HFFc6 (cell line): ENCODE data around the gene ADRA2A. TPM values are rescaled to one million over a fixed set of nuclear protein-coding genes. Genes with fewer than 3 reads are reported as not detected.

ENCODE experiments used
- DNase-seq: peaks from one replicate; pipeline ENCODE4 v3.0.0-alpha.2; 2018
- H3K27ac Mint-ChIP-seq: 2 replicates; pipeline ENCODE4 v1.8.0; 2020; ENCODE audit warnings: mild to moderate bottlenecking, mixed read lengths
- H3K27me3 Mint-ChIP-seq: 2 replicates; pipeline ENCODE4 v1.8.0; 2021; ENCODE audit warnings: mild to moderate bottlenecking, moderate library complexity, mixed read lengths; ENCODE audit not compliant: insufficient read depth
- H3K36me3 Mint-ChIP-seq: 2 replicates; pipeline ENCODE4 v1.8.0; 2021; ENCODE audit warnings: low read depth, mixed read lengths
- H3K4me1 Mint-ChIP-seq: 2 replicates; pipeline ENCODE4 v1.8.0; 2020; ENCODE audit warnings: low read depth, mixed read lengths
- H3K4me3 Mint-ChIP-seq: 2 replicates; pipeline ENCODE4 v1.8.0; 2020; ENCODE audit warnings: mild to moderate bottlenecking, moderate library complexity, mixed read lengths
- H3K9me3 Mint-ChIP-seq: 2 replicates; pipeline ENCODE4 v1.8.0; 2020; ENCODE audit warnings: mild to moderate bottlenecking, mixed read lengths
- total RNA-seq, 6 experiments: library from RNA; stranded (reverse); fragmentation: NEBNext Ultra II Directional; extraction: Animal tissue kit (Norgen Biotek cat#: 25700); gene quantifications; 2 replicates in 1 of 6; 3 replicates in 5 of 6; pipeline ENCODE4 v1.2.3, GENCODE V29; 2021
- TF ChIP-seq, protein P1 (sequence below): fragments of 200-600 bp; sonication (generic); IDR thresholded peaks from 2 replicates; pipeline ENCODE4 v1.5.0; 2021; ENCODE audit warnings: antibody characterized with exemption, mild to moderate bottlenecking

Gene ADRA2A
- total RNA-seq, 6 experiments from 2014 or later = not detected

DNA sequence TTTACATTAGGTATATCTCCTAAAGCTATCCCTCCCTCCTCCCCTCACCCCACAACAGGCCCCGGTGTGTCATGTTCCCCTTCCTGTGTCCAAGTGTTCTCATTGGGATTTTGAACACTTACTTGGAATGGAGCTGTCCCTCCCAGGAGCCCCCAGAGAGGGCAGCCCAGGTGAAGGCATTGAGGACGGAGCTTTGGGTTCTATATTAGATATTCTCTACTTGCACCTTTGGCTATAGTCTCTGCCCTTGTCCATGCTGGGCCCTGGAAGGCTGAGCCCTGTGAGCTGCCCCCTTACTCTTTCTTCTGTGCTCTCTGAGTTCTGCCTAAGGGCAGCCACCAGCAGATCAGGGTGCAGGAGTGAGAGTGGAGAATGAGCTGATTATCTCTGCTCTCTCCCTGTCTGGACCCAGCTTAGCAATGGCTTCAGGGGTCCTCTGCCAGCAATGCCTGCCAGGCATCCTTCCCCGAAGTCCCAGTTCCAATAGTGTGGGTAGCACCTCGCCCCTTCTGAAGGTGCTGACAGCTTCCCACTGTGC, 11.2 kb downstream of the ADRA2A start:
- no peak overlapping the region for H3K27ac Mint-ChIP-seq
- no peaks in the 10 kb centered on the region for H3K36me3 Mint-ChIP-seq
- H3K4me1 Mint-ChIP-seq = no peaks in the 10 kb centered on the region
- TF ChIP-seq, protein P1, sequence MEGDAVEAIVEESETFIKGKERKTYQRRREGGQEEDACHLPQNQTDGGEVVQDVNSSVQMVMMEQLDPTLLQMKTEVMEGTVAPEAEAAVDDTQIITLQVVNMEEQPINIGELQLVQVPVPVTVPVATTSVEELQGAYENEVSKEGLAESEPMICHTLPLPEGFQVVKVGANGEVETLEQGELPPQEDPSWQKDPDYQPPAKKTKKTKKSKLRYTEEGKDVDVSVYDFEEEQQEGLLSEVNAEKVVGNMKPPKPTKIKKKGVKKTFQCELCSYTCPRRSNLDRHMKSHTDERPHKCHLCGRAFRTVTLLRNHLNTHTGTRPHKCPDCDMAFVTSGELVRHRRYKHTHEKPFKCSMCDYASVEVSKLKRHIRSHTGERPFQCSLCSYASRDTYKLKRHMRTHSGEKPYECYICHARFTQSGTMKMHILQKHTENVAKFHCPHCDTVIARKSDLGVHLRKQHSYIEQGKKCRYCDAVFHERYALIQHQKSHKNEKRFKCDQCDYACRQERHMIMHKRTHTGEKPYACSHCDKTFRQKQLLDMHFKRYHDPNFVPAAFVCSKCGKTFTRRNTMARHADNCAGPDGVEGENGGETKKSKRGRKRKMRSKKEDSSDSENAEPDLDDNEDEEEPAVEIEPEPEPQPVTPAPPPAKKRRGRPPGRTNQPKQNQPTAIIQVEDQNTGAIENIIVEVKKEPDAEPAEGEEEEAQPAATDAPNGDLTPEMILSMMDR = no peak
- H3K4me3 Mint-ChIP-seq = no peak overlapping the region
- H3K27me3 Mint-ChIP-seq = peaks cover 14% of the 10 kb centered on the region
- no peak for DNase-seq
- H3K9me3 Mint-ChIP-seq = no peaks in the 10 kb centered on the region

DNA sequence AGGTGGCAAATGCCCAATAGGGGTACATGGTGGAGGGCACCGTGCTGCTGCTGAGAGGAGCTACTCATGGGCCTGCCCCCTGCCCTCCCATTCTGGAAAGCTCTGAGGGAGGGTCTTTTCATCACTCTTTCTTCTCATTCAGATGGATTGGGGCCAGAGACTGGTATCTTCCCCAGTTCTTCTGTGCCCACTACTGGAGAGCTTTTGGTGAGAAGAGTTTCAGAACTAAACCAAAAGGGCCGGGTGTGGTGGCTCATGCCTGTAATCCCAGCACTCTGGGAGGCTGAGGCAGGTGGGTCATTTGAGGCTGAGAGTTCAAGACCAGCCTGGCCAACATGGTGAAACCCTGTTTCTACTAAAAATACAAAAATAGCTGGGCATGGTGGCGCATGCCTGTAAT, 12.5 kb downstream of the ADRA2A start:
- no peaks in the 10 kb centered on the region for H3K36me3 Mint-ChIP-seq
- no peak overlapping the region for H3K27ac Mint-ChIP-seq
- no peaks in the 10 kb centered on the region for H3K9me3 Mint-ChIP-seq
- DNase-seq = no peak
- TF ChIP-seq, protein P1 = no peak
- peaks cover 14% of the 10 kb centered on the region for H3K27me3 Mint-ChIP-seq
- no peak overlapping the region for H3K4me3 Mint-ChIP-seq
- peaks cover 9% of the 10 kb centered on the region for H3K4me1 Mint-ChIP-seq

DNA sequence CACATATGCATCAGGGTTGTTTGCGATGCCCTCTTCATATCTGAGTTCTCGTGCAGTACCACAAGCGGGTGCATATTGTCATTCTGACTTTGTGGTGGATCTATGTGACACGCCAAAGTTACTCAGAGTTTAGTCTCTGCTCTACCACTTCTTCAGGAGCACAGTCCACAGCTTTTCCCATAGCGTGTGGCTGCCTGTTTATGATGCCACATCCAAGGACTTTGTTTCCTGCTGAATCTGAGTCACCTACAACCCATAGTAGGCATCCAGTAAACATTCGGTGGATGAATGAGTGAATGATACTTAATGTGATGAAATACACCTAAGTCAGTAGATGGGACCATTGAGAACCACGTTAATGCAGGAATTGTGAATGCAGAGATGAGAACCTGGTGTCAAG, 15.0 kb downstream of the ADRA2A start:
- Mint-ChIP-seq H3K4me3 (no peak overlapping the region), H3K36me3 (no peaks in the 10 kb centered on the region), H3K27me3 (peaks cover 9% of the 10 kb centered on the region), H3K27ac (no peak overlapping the region), H3K4me1 (peaks cover 9% of the 10 kb centered on the region), H3K9me3 (no peaks in the 10 kb centered on the region)
- TF ChIP-seq, protein P1 = no peak
- no peak for DNase-seq

DNA sequence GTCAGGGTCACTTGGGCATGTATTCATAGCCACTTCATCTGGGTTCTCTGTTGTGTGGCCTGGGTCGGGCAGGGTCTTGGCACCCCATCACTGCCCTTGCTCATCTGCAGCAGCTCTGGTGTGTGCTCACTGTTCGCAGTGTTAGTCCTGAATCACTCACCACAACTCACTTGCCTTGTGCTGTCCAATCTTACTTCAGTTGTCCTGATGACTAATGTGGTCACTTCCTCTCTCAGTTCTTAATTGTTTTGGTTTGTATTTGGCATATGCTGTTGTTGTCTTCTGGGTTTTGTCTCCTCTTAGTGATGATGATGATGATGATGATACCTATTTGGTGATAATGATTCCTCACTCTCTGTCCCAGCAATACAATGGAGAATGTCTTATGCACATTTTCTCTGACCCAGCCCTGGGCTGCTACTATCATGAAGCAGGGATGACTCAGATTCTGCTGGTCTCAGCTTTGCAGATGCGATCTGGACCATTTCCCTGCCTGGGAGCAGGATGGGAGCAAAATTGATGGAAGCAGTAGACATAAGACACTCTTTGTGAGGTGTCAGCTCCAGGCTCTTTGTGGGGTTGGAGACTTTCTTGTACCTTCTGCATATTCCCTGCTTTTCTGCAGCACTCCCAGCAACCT, 17.0 kb downstream of the ADRA2A start:
- Mint-ChIP-seq H3K4me3 (no peak overlapping the region), H3K9me3 (no peaks in the 10 kb centered on the region), H3K4me1 (peaks cover 9% of the 10 kb centered on the region), H3K36me3 (no peaks in the 10 kb centered on the region), H3K27me3 (peaks cover 9% of the 10 kb centered on the region), H3K27ac (no peak overlapping the region)
- peak; percentile 54 for DNase-seq
- TF ChIP-seq, protein P1 = no peak

DNA sequence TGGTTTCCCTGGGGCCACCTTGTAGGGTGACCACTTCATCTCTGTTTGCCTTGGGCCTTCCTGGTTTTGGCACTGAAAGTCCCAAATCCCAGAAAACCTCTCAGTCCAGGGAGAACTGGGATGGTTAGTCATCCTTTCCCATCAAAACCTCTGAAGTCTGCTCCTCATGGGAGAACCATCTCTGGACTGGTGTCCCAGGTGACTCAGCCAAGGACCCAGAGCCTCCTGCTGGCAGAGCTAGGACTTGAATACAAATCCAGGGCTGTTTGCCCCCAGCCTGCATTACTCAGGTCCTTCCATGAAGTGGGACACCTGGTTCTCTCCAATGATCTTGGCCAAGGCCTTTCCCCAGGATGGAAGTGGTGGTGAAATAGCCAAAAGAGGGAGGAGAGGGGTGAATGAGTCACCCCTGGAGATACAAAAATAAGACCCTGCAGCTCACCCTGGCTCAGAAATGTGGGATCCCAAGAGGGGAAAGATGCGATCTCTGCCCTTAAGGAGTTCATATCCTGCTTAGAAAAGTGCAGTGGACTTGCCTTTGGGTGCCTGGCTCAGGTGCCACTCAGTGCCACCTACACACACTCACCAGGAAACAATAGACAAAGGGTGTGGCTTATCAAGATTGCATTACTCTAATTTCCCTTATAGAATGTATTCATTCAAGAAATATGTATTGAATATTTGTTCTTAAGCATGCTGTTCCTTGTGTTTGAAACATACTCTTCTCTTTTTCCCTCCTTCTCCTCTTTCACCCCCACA, 22.0 kb downstream of the ADRA2A start:
- H3K9me3 Mint-ChIP-seq = no peaks in the 10 kb centered on the region
- H3K36me3 Mint-ChIP-seq = no peaks in the 10 kb centered on the region
- TF ChIP-seq, protein P1 = peak; percentile 22; the same call in 1 of the 2 replicates
- no peak overlapping the region for H3K27ac Mint-ChIP-seq
- H3K4me3 Mint-ChIP-seq = no peak overlapping the region
- H3K4me1 Mint-ChIP-seq = peaks cover 3% of the 10 kb centered on the region
- DNase-seq = peak; percentile 5
- peaks cover 7% of the 10 kb centered on the region; the same call in 1 of the 2 replicates for H3K27me3 Mint-ChIP-seq
